Esophagus muscularis mucosa (tissue), 4 donors: ENCODE data around the gene DNAH17.

Experiments used
- EP300 ChIP-seq: sonication (generic); formaldehyde crosslinking; IDR thresholded peaks from one replicate; pipeline ENCODE4 v1.6.1; 2017; ENCODE audit warnings: antibody characterized with exemption
- POLR2A ChIP-seq: fragments of 450-650 bp; IDR thresholded peaks from one replicate; pipeline ENCODE4 v1.6.1; 2017; ENCODE audit warnings: antibody characterized with exemption, moderate library complexity, mild to moderate bottlenecking, low read depth
- POLR2AphosphoS5 ChIP-seq, 2 donors: sonication (generic); formaldehyde crosslinking; IDR thresholded peaks; one replicate each; pipeline ENCODE4 v1.6.1; 2017; ENCODE audit warnings: antibody characterized with exemption in 2 of 2
- TF ChIP-seq, protein P1 (sequence below), 3 experiments: fragments of 200-600 bp in 2 of 3; fragments of 450-650 bp in 1 of 3; sonication (generic) in 2 of 3; IDR thresholded peaks; one replicate each; pipeline ENCODE4 v1.5.1; 2017 to 2019; ENCODE audit warnings: antibody characterized with exemption in 3 of 3, mild to moderate bottlenecking in 2 of 3, moderate library complexity in 1 of 3

DNA sequence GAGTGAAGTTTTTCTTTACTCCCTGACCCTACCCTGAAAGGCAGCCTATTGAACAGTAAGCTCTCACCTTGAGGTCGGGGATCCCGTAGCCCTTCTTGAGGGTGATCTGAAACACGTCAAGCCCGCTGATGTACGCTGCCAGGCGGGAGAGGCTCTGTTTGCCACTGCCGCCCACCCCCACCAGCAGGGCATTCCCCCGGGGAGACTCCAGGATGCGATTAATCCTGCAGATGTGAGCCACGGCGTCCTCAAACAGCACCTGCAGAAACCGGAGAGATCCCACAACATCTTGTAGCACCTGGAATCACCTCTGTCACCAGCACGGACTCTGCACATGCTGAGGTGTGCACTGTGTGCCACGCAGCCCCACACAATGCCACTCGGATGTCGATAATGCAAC lies 102.0 kb downstream of the DNAH17 start:
- TF ChIP-seq POLR2A (no peak), POLR2AphosphoS5 (IDR thresholded peaks at IDR 0.05) (no peak), EP300 (no peak)
- TF ChIP-seq, protein P1, sequence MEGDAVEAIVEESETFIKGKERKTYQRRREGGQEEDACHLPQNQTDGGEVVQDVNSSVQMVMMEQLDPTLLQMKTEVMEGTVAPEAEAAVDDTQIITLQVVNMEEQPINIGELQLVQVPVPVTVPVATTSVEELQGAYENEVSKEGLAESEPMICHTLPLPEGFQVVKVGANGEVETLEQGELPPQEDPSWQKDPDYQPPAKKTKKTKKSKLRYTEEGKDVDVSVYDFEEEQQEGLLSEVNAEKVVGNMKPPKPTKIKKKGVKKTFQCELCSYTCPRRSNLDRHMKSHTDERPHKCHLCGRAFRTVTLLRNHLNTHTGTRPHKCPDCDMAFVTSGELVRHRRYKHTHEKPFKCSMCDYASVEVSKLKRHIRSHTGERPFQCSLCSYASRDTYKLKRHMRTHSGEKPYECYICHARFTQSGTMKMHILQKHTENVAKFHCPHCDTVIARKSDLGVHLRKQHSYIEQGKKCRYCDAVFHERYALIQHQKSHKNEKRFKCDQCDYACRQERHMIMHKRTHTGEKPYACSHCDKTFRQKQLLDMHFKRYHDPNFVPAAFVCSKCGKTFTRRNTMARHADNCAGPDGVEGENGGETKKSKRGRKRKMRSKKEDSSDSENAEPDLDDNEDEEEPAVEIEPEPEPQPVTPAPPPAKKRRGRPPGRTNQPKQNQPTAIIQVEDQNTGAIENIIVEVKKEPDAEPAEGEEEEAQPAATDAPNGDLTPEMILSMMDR (IDR thresholded peaks at IDR 0.05), result no peak
